ENCODE results near the gene WDPCP. TPM values are rescaled to one million over a fixed set of nuclear protein-coding genes. Genes with fewer than 3 reads are reported as not detected.

Gene WDPCP
- total RNA-seq, 4 donors from 2014 or later: 6.5 to 41.3 (median 7.4) TPM

GRCh38 chr2:63093502-63093901 is 494.8 kb downstream of the WDPCP start:
- H3K27ac ChIP-seq: no peak overlapping the region
- no peaks in the 10 kb centered on the region for H3K36me3 ChIP-seq
- DNase-seq: no peak
- no peak for TF ChIP-seq CTCF (IDR thresholded peaks at IDR 0.05)
- TF ChIP-seq POLR2A (IDR thresholded peaks at IDR 0.05): no peak
- H3K9me3 ChIP-seq: no peaks in the 10 kb centered on the region
- H3K27me3 ChIP-seq: no peaks in the 10 kb centered on the region
- H3K4me3 ChIP-seq: no peak overlapping the region
- H3K4me1 ChIP-seq: no peaks in the 10 kb centered on the region

GRCh38 chr2:63092857-63093256 is 495.4 kb downstream of the WDPCP start:
- TF ChIP-seq CTCF (IDR thresholded peaks at IDR 0.05) (no peak), POLR2A (IDR thresholded peaks at IDR 0.05) (no peak)
- Histone ChIP-seq H3K9me3 (no peaks in the 10 kb centered on the region), H3K4me1 (no peaks in the 10 kb centered on the region), H3K27me3 (no peaks in the 10 kb centered on the region), H3K4me3 (no peak overlapping the region), H3K36me3 (no peaks in the 10 kb centered on the region), H3K27ac (no peak overlapping the region)
- no peak for DNase-seq

- DNase-seq: no peak
- Histone ChIP-seq H3K36me3 (no peaks in the 10 kb centered on the region), H3K27me3 (no peaks in the 10 kb centered on the region), H3K27ac (no peak overlapping the region), H3K9me3 (no peaks in the 10 kb centered on the region), H3K4me1 (no peaks in the 10 kb centered on the region), H3K4me3 (no peak overlapping the region)
- no peak for TF ChIP-seq CTCF (IDR thresholded peaks at IDR 0.05)
- TF ChIP-seq POLR2A (IDR thresholded peaks at IDR 0.05): no peak
These were observed 495.9 kb downstream of the WDPCP start for GRCh38 chr2:63092401-63092800.

GRCh38 chr2:63086687-63087086 is 501.6 kb downstream of the WDPCP start:
- no peaks in the 10 kb centered on the region for H3K27me3 ChIP-seq
- no peak overlapping the region for H3K27ac ChIP-seq
- H3K36me3 ChIP-seq: no peaks in the 10 kb centered on the region
- H3K9me3 ChIP-seq: no peaks in the 10 kb centered on the region
- H3K4me1 ChIP-seq: no peaks in the 10 kb centered on the region
- no peak overlapping the region for H3K4me3 ChIP-seq
- DNase-seq: no peak
- no peak for TF ChIP-seq CTCF (IDR thresholded peaks at IDR 0.05)
- no peak for TF ChIP-seq POLR2A (IDR thresholded peaks at IDR 0.05)

GRCh38 chr2:63081404-63081803 is 506.9 kb downstream of the WDPCP start:
- no peak overlapping the region for H3K27ac ChIP-seq
- H3K4me3 ChIP-seq: no peak overlapping the region
- no peak for DNase-seq
- H3K4me1 ChIP-seq: no peaks in the 10 kb centered on the region
- no peaks in the 10 kb centered on the region for H3K36me3 ChIP-seq
- H3K9me3 ChIP-seq: no peaks in the 10 kb centered on the region
- TF ChIP-seq CTCF (IDR thresholded peaks at IDR 0.05) (no peak), POLR2A (IDR thresholded peaks at IDR 0.05) (no peak)
- H3K27me3 ChIP-seq: no peaks in the 10 kb centered on the region
